ENCODE results near the gene BNC2. TPM values are rescaled to one million over a fixed set of nuclear protein-coding genes. Genes with fewer than 3 reads are reported as not detected.

BNC2 gene
- total RNA-seq, 1 donor from 2014 or later = 2.4 TPM

GRCh38 chr9:16361939-16362338 is 508.5 kb downstream of the BNC2 start:
- peaks cover 1% of the 10 kb centered on the region for H3K36me3 Mint-ChIP-seq
- H3K4me1 Mint-ChIP-seq = peaks cover 18% of the 10 kb centered on the region
- Histone ChIP-seq H3K9ac (no peak overlapping the region), H3K79me2 (ENCODE audit: low read depth) (no peaks in the 10 kb centered on the region), H3K36me3 (no peaks in the 10 kb centered on the region), H3K27ac (no peak overlapping the region), H3K4me2 (no peak overlapping the region), H3K9me3 (ENCODE audit: low read depth) (no peaks in the 10 kb centered on the region), H3K4me1 (peaks cover 20% of the 10 kb centered on the region), H2AFZ (replicated peaks) (no peak overlapping the region), H3K27me3 (no peaks in the 10 kb centered on the region), H4K20me1 (ENCODE audit: low read depth) (no peaks in the 10 kb centered on the region), H3K4me3 (no peak overlapping the region), H3F3A (ENCODE audit: low read depth) (no peaks in the 10 kb centered on the region)
- no peak overlapping the region for H3K4me3 Mint-ChIP-seq
- TF ChIP-seq CTCF (IDR thresholded peaks at IDR 0.05) (no peak), EZH2phosphoT487 (IDR thresholded peaks at IDR 0.05) (no peak), EZH2 (IDR thresholded peaks at IDR 0.05) (no peak)
- H3K9me3 Mint-ChIP-seq = peaks cover 15% of the 10 kb centered on the region
- peaks cover 11% of the 10 kb centered on the region for H3K27me3 Mint-ChIP-seq (ENCODE audit: insufficient read depth, low read depth)
- no peak overlapping the region for H3K27ac Mint-ChIP-seq
- no peak for DNase-seq (ENCODE audit: low spot score)

- Histone ChIP-seq H3K4me1 (peaks cover 20% of the 10 kb centered on the region), H3K9ac (no peak overlapping the region), H3K4me3 (no peak overlapping the region), H3K27ac (no peak overlapping the region), H4K20me1 (ENCODE audit: low read depth) (no peaks in the 10 kb centered on the region), H3K27me3 (no peaks in the 10 kb centered on the region), H3K9me3 (ENCODE audit: low read depth) (no peaks in the 10 kb centered on the region), H3K36me3 (no peaks in the 10 kb centered on the region), H3K4me2 (no peak overlapping the region), H3K79me2 (ENCODE audit: low read depth) (no peaks in the 10 kb centered on the region), H2AFZ (replicated peaks) (no peak overlapping the region), H3F3A (ENCODE audit: low read depth) (no peaks in the 10 kb centered on the region)
- Mint-ChIP-seq H3K9me3 (peaks cover 15% of the 10 kb centered on the region), H3K36me3 (peaks cover 1% of the 10 kb centered on the region), H3K27ac (no peak overlapping the region), H3K4me1 (peaks cover 18% of the 10 kb centered on the region), H3K4me3 (no peak overlapping the region), H3K27me3 (ENCODE audit: insufficient read depth, low read depth) (peaks cover 11% of the 10 kb centered on the region)
- DNase-seq (ENCODE audit: low spot score) = no peak
- TF ChIP-seq CTCF (IDR thresholded peaks at IDR 0.05) = no peak
- TF ChIP-seq EZH2 (IDR thresholded peaks at IDR 0.05) = no peak
- TF ChIP-seq EZH2phosphoT487 (IDR thresholded peaks at IDR 0.05) = no peak
Observed at GRCh38 chr9:16361118-16361517, 509.4 kb downstream of the BNC2 start.

- Histone ChIP-seq H3K27ac (no peak overlapping the region), H3F3A (ENCODE audit: low read depth) (no peaks in the 10 kb centered on the region), H3K4me2 (no peak overlapping the region), H3K36me3 (no peaks in the 10 kb centered on the region), H3K27me3 (no peaks in the 10 kb centered on the region), H3K4me1 (peaks cover 20% of the 10 kb centered on the region), H3K9ac (no peak overlapping the region), H2AFZ (replicated peaks) (no peak overlapping the region), H3K9me3 (ENCODE audit: low read depth) (no peaks in the 10 kb centered on the region), H3K4me3 (no peak overlapping the region), H3K79me2 (ENCODE audit: low read depth) (no peaks in the 10 kb centered on the region), H4K20me1 (ENCODE audit: low read depth) (no peaks in the 10 kb centered on the region)
- TF ChIP-seq EZH2phosphoT487 (IDR thresholded peaks at IDR 0.05) = no peak
- no peak for TF ChIP-seq EZH2 (IDR thresholded peaks at IDR 0.05)
- H3K27ac Mint-ChIP-seq = peak overlapping the region; percentile 13
- peaks cover 15% of the 10 kb centered on the region for H3K9me3 Mint-ChIP-seq
- peaks cover 10% of the 10 kb centered on the region for H3K27me3 Mint-ChIP-seq (ENCODE audit: insufficient read depth, low read depth)
- peaks cover 18% of the 10 kb centered on the region for H3K4me1 Mint-ChIP-seq
- DNase-seq (ENCODE audit: low spot score) = no peak
- no peak overlapping the region for H3K4me3 Mint-ChIP-seq
- peaks cover 1% of the 10 kb centered on the region for H3K36me3 Mint-ChIP-seq
Observed at GRCh38 chr9:16360247-16360646, 510.2 kb downstream of the BNC2 start.

Small RNA genes within 50 kb of the gene (small RNA-seq; reads per million reads assigned to genes)
- gene LSM1P1 = not detected
